GM23338 (cell line): ENCODE results near the gene ECHDC1.

ENCODE experiments used
- CREB1 ChIP-seq: fragments of 250-450 bp; sonication (Bioruptor Pico); IDR thresholded peaks from 2 replicates; pipeline ENCODE4 v1.5.0; 2020; ENCODE audit warnings: low read depth, mild to moderate bottlenecking, moderate library complexity
- TF ChIP-seq, protein P1 (sequence below), 2 experiments: fragments of 200-600 bp in 1 of 2; sonication (generic) in 1 of 2; conservative IDR thresholded peaks; 2 replicates each; pipeline versions ENCODE4 v1.5.1 to v1.6.1; 2016 to 2017; ENCODE audit warnings: antibody characterized with exemption in 2 of 2, low read depth in 2 of 2, mild to moderate bottlenecking in 2 of 2, moderate library complexity in 1 of 2

DNA sequence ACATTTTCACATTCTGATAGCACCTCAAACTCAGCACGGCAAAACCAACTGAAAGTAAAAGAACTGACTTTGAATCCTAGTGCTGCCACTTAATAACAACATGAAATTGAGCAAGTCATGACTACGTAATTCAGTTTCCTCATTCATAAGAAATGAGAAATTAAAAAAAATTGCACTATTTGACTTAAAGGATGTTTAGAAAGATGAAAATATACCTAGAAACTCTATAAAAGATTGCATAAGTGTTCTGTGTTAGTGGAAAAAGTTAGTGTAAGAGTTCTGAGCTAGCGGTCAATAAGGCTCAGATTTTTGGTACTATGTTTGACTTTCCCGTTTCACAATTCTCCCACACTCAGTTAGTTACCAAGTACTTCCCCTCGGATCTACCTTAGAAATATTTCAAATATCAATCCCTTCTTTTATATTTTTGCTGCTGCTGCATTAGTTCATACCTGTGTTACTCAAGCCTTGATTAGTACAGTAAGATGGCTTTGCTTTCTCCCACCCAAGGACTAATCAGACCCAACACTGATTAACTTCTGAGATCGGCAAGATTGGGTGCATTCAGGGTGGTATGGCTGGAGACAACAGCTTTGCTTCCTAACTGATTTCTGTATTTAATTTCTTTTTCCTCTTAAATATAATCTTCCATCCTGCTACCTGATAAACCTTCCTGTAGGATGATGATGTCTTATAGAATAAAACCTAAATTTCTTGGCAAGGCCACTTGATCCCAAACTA lies 25.9 kb downstream of the ECHDC1 start:
- TF ChIP-seq, protein P1, sequence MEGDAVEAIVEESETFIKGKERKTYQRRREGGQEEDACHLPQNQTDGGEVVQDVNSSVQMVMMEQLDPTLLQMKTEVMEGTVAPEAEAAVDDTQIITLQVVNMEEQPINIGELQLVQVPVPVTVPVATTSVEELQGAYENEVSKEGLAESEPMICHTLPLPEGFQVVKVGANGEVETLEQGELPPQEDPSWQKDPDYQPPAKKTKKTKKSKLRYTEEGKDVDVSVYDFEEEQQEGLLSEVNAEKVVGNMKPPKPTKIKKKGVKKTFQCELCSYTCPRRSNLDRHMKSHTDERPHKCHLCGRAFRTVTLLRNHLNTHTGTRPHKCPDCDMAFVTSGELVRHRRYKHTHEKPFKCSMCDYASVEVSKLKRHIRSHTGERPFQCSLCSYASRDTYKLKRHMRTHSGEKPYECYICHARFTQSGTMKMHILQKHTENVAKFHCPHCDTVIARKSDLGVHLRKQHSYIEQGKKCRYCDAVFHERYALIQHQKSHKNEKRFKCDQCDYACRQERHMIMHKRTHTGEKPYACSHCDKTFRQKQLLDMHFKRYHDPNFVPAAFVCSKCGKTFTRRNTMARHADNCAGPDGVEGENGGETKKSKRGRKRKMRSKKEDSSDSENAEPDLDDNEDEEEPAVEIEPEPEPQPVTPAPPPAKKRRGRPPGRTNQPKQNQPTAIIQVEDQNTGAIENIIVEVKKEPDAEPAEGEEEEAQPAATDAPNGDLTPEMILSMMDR (conservative IDR thresholded peaks at IDR 0.05; ENCODE audit: low read depth in 2 of 2) = no peak
- TF ChIP-seq CREB1 (CRISPR knock-in tag) = no peak
